GM11168 (cell line): ENCODE results near the gene RBM42.
"Not testable (repeated sequence)": the region's sequence is repeated elsewhere in the genome, so short reads cannot be mapped to it uniquely, and the experiment has no call there.

Experiments used
- in situ Hi-C: fragments of 300-500 bp; cut with MboI; formaldehyde crosslinking; loops from one replicate; pipeline ENCODE4 v1.12.0; 2022; ENCODE audit warnings: low sequenced_read_pairs; ENCODE audit not compliant: unreplicated experiment

The RBM42 gene, protein sequence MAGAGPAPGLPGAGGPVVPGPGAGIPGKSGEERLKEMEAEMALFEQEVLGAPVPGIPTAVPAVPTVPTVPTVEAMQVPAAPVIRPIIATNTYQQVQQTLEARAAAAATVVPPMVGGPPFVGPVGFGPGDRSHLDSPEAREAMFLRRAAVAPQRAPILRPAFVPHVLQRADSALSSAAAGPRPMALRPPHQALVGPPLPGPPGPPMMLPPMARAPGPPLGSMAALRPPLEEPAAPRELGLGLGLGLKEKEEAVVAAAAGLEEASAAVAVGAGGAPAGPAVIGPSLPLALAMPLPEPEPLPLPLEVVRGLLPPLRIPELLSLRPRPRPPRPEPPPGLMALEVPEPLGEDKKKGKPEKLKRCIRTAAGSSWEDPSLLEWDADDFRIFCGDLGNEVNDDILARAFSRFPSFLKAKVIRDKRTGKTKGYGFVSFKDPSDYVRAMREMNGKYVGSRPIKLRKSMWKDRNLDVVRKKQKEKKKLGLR

DNA sequence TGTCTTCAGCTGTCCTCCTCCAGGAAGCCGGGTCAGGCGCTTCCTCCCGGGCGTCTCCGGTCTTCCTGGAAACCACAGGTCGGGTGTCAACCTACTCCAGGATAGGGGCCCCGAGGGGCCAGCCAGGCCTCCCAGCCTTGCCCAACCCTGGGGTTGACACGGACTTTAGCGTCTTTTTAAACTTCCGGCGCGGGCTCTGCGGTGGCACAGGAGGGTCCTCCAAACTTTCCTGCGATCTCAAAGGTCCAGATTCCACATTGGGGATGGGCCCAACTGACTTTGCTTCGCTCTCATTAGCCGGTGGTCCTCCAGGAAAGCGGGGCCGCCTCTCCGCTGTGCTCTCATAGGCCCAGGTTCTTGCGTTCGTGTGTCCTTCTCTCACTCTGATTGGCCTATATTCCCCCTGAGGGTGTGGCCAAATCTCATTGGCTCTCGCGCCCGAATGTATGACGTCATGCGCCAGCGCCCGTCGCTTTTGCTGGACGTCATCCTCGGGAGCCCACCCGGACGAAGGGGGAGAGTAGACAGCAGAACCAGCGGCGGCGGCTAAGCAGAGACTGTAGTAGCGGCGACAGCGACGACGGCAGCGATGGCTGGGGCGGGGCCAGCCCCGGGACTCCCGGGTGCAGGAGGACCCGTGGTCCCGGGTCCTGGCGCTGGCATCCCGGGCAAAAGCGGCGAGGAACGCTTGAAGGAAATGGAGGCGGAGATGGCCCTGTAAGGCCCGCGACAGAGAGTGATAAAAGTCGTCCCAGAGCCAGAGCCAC, at the start of gene RBM42:
Gene RBM42, plus strand, starts transcription at position 472 of the 767 bp plus-strand sequence. Its CDS starts 118 bp downstream, at position 590.
- in situ Hi-C loops: no loop called here

DNA sequence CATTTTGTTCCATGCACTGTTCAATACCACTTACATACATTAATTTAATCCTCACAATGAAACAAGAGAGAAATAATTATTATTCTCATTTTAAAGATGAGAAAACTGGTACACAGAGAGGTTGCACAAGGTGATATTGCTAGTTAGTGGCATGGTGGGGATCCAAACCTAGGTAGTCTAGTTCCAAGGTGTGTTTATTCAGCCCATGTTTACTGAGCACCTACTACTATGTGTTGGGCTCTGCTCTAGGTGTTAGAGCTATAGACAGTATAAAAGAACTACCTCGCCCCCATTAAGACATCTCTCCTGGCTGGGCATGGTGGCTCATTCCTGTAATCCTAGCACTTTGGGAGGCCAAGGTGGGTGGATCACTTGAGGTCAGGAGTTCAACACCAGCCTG, 46.1 kb upstream of the RBM42 start:
- in situ Hi-C loops: no loop called here

DNA sequence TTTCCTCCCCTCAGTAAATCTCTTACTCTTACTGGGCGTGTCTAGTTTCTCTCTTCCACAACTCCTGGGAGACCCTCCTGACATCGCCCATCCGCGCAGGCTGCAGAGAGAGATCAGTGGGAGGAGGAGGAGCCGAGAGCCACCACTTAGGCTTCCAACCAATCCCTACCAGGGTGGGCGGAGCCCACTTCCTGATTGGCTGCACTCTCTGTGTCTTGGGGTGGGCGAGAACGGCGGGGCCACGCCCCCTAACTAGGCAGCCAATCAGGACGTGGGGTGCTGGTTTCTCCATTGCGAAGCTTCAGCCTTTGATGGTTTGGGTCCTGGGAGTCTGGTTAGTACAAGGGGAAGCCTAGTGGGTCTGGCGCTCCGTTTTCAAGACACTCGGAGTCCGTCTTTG, 43.0 kb upstream of the RBM42 start, which contains the start of gene PMIS2:
Gene PMIS2, plus strand, starts transcription at position 326 of the 400 bp plus-strand sequence. CDS start 87 bp downstream, outside the sequence.
- in situ Hi-C loops: no loop called here

DNA sequence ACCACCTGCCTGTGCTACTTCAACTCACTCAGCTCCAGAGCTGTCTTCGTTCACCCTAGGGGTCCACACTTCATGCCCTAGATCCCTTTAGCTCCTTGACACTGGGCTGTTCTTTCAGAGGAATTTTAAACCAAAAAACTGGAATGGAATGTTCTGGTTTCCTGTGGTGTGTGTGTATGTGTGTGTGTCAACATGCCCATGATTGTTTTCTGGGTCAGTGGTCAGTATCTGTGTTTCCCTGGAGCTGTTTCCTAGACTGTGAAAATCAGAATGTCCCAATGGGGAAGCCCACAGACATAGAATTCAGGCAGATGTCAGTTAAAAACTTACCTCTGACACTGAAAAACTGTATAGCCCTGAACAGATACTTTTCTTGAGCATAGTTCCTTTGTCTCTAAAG, 41.5 kb upstream of the RBM42 start:
- in situ Hi-C loops: no loop called here

DNA sequence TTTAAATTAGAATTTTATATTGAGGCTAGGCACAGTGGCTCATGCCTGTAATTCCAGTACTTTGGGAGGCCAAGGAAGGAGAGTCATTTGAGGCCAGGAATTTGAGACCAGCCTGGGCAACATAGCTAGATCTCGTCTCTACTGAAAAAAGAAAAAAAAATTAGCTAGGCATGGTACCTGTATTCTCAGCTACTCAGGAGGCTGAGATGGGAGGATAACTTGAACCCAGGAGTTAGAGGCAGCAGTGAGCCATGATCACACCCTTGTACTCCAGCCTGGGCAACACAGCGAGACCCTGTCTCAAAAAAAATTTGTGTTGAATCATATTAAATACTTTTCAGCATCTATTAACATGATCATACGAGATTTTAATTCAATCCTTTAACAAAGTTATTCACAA, 38.0 kb upstream of the RBM42 start:
- in situ Hi-C loops: no loop called here

DNA sequence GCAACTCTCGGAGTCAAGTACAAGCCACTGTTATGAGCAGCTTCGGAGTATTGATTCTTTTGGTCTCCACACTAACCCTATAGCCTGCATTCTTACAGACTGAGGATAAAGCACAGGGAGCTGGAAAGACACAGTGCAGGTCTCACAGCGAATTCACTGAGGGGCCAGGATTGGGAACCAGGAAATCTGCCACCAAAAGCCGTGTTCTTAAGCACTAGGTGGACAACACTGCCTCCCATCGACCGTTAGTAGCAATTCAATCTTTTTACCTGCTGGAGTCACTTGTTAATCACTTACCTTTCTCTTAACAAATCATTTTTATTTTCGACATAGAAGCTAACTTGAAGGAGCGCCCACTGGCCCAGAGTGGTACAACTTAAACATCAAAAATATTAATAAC, 36.6 kb upstream of the RBM42 start:
- in situ Hi-C loops: no loop called here

DNA sequence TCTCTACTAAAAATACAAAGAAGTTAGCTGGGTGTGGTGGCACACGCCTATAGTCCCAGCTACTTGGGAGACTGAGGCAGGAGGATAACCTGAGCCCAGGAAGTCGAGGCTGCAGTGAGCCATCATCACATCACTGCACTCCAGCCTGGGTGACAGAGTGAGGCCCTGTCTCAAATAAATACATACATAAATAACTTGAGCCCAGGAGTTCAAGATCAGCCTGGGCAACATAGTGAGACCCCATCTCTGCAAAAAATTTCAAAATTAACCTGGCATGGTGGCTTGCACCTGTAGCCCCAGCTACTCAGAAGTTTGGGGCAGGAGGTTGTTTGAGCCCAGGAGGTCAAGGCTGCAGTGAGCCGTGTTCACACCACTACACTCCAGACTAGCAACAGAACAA, 33.8 kb upstream of the RBM42 start:
- in situ Hi-C loops: not testable (repeated sequence)

DNA sequence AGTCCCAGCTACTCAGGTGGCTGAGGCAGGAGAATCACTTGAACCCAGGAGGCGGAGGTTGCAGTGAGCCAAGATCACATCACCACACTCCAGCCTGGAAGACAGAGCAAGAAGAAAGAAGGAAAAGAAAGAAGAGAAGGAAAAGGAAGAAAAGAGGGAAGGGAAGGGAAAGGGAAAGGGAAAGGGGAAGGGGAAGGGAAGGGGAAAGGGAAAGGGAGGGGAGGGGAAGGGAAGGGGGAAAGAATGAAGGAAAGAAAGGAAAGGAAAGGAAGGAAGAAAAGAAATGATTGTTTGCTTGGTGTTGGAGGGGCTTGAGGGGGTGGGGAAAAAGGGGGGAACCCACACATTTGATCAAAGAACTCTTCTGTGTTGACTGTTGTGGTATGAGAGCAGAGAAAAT, 32.9 kb upstream of the RBM42 start:
- in situ Hi-C loops: no loop called here

DNA sequence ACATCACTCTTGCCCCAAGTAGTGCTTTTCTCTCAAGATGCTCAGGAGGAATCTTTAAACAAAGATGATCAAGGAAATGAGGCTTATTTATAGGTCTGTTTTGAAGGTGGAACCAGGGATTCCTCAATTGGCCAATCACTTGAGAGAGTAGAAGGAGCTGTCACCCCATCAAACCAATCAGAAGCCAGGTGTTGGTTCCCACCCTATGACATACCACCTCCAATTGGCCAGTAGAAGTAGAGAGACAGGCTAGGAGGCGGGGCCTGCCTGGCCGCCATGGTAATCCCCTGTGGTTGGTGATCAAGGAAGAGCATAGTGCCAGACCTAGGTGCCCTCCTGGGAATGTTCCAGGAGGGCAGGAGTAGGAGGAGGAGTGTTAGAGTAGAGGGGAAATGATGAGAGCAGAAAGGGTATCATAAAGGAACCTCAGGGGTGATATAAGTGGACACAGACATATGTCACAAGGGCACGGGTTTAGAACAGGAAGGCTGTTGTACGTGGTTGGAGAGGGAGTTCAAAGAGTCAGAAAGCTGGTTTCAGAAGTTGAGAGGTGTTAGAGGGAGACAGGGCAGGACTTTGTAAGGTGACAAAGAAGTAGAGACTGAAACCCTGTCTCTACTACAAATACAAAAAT, 32.4 kb upstream of the RBM42 start:
- in situ Hi-C loops: no loop called here

DNA sequence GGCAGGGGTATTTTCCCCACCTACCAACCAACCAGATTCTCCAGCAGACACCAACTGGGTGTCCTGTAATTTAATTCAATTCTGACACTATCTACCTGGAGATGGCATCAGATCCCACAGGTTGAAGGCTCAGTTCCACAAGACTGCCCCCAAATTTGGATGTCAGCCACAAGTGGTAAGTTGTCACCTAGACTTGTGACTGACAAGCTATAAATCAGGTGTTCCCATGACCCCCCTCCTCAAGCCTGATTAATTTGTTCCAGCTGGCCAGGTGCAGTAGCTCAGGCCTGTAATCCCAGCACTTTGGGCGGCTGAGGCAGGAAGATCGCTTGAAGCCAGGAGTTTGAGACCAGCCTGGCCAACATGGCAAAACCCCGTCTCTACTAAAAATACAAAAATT, 26.9 kb upstream of the RBM42 start:
- in situ Hi-C loops: no loop called here

DNA sequence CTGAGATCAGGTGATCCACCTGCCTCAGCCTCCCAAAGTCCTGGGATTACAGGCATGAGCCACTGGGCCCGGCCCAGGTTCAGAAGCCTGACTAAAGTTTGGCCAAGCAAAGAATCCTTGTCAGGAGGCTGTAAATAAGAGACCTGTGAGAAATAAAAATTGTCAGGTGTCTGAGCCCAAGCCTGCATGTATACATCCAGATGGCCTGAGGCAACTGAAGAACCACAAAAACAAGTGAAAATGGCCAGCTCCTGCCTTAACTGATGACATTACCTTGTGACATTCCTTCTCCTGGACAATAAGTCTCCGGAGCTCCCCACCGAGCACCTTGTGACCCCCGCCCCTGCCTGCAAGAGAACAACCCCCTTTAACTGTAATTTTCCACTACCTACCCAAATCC, 24.4 kb upstream of the RBM42 start:
- in situ Hi-C loops: not testable (repeated sequence)

DNA sequence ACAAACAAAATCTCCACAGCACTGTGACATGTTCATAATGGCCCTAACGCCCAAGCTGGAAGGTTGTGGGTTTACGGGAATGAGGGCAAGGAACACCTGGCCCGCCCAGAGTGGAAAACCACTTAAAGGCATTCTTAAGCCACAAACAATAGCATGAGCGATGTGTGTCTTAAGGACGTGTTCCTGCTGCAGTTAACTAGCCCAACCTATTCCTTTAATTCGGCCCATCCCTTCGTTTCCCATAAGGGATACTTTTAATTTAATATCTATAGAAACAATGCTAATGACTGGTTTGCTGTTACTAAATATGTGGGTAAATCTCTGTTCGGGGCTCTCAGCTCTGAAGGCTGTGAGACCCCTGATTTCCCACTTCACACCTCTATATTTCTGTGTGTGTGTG, 21.7 kb upstream of the RBM42 start:
- in situ Hi-C loops: not testable (repeated sequence)

DNA sequence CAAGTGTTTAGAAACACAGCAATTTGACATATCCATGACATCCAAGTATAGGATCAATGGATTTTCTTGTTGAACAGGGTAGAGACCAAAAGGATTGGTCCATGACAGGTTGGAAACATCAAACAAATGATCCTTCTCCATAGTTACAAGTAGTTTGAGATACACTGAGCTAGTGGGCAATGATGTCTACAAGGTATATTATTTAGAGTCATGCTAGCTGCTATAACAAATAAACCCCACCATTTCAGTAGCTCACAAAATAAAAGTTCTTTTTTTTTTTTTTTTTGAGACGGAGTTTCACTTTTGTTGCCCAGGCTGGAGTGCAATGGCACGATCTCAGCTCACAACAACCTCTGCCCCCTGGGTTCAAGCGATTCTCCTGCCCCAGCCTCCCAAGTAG, 21.2 kb upstream of the RBM42 start:
- in situ Hi-C loops: no loop called here

DNA sequence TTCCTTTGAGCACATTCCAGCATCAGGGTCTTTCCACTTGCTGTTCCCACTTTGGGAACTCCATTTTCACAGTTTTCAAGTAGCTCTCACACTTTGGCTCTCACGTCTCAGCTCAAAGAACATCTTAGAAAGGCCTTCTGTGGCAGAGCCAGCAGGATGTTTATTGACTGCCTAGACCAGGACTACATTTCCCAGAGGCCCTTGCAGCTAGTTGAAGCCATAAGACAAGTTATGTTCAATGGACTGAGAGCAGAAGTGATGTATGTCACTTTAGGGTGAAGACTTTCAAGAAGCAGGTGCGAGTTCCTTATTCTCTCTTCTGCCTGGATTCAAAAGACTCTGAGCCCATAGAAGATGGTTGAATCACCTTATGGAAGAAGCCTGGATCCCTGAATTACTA, 20.6 kb upstream of the RBM42 start:
- in situ Hi-C loops: no loop called here

DNA sequence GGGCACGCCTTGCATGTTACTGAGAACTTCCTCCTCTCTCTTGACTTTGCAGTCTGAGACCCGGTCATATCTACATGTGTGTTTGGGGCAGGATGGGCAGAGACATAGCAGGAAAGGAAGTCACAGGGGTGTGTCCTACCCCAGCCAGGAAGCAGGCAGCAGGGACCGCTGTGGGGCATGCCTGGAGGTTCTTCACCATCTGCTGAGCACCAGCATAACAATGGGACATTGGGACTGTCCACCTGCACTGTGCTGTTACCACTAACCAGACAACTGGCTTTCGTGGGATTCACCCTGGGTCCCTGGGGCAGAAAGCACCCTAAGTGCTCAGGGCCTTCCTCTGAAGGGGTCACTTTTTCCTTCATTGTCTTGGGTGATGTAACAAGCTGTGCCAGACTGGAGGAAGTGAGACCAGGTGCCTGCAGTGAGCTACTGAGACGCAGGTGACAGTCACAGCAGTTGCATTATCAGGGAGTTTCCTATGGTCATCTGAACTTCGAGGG, 18.9 kb upstream of the RBM42 start:
- in situ Hi-C loops: no loop called here

DNA sequence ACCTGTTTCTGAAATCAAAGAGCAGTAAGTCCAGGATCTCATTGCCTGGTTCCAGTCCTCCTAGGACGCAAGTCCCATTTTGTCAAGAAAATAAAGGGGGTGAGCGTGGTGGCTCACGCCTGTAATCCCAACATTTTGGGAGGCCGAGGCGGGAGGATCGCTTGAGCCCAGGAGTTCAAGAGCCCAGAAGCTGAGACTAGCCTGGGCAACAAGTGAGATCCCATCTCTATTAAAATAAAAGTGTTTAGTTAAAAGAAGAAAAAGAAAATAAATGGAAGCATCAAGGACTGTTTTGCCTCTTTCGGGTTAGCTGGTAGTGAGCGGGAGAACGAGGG, 16.6 kb upstream of the RBM42 start:
- in situ Hi-C loops: no loop called here

DNA sequence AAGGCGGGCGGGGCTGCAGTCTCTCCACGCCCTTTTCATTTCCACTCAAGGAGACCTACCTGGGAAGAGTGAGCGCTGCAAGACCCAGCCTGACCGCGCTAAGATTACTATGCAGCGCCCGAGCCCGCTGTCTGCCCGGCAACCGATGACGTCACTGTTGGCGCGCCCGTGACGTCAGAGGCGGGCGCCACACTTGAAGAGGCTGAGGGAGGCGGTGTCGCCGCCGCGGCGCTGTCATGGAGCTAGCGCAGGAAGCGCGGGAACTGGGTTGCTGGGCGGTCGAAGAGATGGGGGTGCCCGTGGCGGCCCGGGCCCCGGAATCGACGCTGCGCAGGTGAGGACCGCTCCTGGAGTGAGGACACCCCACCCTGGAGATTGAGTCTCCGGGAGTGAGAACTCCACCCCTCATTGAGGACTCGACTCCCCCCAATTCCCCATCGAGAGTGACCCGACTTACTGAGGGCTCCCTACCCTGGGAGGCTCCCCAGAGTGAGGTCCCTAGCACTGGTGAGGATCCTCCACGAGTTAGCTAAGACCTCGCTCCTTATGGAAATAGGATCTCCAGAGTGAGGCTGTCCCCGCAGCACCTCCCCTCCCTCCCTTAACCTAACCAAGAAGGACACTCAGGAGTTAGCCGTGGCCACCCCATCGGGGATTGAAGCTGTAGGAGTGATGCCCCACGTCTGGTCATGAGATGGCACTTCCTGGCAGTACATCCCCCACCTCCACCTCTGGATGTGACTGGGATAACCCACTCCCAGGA, 16.1 kb upstream of the RBM42 start, which contains the start of gene HAUS5:
Gene HAUS5, plus strand, starts transcription at position 177 of the 763 bp plus-strand sequence. Its CDS starts 60 bp downstream, at position 237.
- in situ Hi-C loops: no loop called here

DNA sequence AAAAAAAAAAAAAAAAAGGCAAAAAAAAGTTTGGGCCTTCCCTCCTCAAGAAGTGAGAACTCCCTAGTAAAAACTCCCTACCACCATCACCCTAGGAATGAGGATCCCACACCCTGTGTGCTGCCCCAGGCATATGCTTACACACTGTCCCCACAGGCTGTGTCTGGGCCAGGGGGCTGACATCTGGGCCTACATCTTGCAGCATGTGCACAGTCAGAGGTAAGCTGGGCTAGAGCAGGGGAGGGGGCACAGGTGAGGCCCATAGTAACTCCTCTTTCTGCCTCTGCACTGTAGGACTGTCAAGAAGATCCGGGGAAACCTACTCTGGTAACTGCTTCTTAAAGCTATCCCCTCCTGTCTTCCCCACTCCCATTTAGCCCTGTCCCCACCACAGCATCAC, 15.3 kb upstream of the RBM42 start:
- in situ Hi-C loops: no loop called here

DNA sequence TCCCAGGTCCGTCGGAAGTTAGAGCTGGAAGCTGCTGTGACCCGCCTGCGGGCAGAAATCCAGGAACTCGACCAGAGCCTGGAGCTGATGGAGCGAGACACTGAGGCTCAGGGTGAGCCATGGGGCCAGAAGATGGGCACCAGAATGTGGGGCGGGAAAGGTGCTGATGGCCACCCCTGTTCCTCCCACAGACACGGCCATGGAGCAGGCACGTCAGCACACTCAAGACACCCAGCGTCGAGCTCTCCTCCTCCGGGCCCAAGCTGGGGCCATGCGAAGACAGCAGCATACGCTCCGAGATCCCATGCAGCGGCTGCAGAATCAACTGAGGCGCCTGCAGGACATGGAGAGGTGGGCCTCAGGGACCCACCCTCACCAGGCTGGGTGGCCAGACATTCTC, 13.8 kb upstream of the RBM42 start:
- in situ Hi-C loops: no loop called here

DNA sequence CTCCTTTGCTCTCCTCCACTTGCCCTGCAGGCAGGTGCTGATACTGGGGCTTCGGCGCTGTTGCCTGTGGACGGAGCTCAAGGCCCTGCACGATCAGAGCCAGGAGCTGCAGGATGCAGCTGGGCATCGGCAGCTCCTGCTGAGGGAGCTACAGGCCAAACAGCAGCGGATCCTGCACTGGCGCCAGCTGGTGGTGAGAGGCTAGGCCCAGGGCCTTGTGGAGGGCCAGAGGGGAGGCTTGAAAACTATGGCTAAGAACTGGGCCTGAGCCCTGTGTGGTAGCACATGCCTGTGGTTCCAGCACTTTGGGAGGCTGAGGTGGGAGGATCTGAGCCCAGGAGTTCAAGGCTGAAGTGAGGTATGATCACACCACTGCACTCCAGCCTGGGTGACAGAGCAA, 10.0 kb upstream of the RBM42 start:
- in situ Hi-C loops: no loop called here
